PC-3 (cell line): ENCODE results near the gene GATAD2B.

Experiments used
- CTCF ChIP-seq: fragments of 300-600 bp; sonication (generic); conservative IDR thresholded peaks from 2 replicates; pipeline ENCODE4 v1.5.1; 2017; ENCODE audit warnings: antibody characterized with exemption, low read depth, mild to moderate bottlenecking, low read length
- EZH2phosphoT487 ChIP-seq: fragments of 300-600 bp; sonication (generic); IDR thresholded peaks from 2 replicates; pipeline ENCODE4 v1.6.1; 2018; ENCODE audit warnings: mild to moderate bottlenecking, antibody characterized with exemption, low read length, borderline replicate concordance

GRCh38 chr1:153957744-153958110, 35.0 kb upstream of the GATAD2B start:
- TF ChIP-seq CTCF, result no peak
- TF ChIP-seq EZH2phosphoT487, result no peak
